Pons (tissue), 1 donor: Measurements from ENCODE around the gene CNTN3.

Source experiments
- DNase-seq: peaks from one replicate; pipeline ENCODE4 v3.0.0-alpha.2; 2016; ENCODE audit warnings: low spot score

CNTN3 gene

GRCh38 chr3:74607803-74608202, 6.7 kb downstream of the CNTN3 start:
- DNase-seq = no peak

GRCh38 chr3:74606996-74607395, 7.5 kb downstream of the CNTN3 start:
- no peak for DNase-seq

GRCh38 chr3:74605437-74605836, 9.0 kb downstream of the CNTN3 start:
- DNase-seq = no peak

GRCh38 chr3:74603292-74603691, 11.2 kb downstream of the CNTN3 start:
- no peak for DNase-seq

GRCh38 chr3:74602471-74602870, 12.0 kb downstream of the CNTN3 start:
- DNase-seq = no peak

- no peak for DNase-seq
These were observed 12.7 kb downstream of the CNTN3 start for GRCh38 chr3:74601793-74602192.

- no peak for DNase-seq
These were observed 14.9 kb downstream of the CNTN3 start for GRCh38 chr3:74599564-74599963.

GRCh38 chr3:74593152-74593551, 21.3 kb downstream of the CNTN3 start:
- no peak for DNase-seq

GRCh38 chr3:74592359-74592758, 22.1 kb downstream of the CNTN3 start:
- DNase-seq = no peak

GRCh38 chr3:74591946-74592345, 22.5 kb downstream of the CNTN3 start:
- DNase-seq = no peak

- no peak for DNase-seq
These were observed 23.1 kb downstream of the CNTN3 start for GRCh38 chr3:74591342-74591741.

GRCh38 chr3:74590620-74591262, 23.7 kb downstream of the CNTN3 start:
- DNase-seq = no peak

- DNase-seq = no peak
These were observed 29.7 kb downstream of the CNTN3 start for GRCh38 chr3:74584782-74585181.

- DNase-seq = no peak
These were observed 31.5 kb downstream of the CNTN3 start for GRCh38 chr3:74582982-74583381.

- DNase-seq = no peak
These were observed 38.6 kb downstream of the CNTN3 start for GRCh38 chr3:74575857-74576256.

GRCh38 chr3:74571118-74571517, 43.3 kb downstream of the CNTN3 start:
- no peak for DNase-seq
